Activated T-helper 17 cell treated with anti-CD3 and anti-CD28 coated beads, Interleukin-2, amount 50 U/mL, for 72 hours (primary cell): ENCODE data around the gene F12. TPM values are rescaled to one million over a fixed set of nuclear protein-coding genes. Genes with fewer than 3 reads are reported as not detected.
A peak's percentile ranks its signal among the peaks of the same experiment; 100 is the strongest.

Experiments
- ATAC-seq: fragments of 150-1000 bp; cut with Tn5 transposase; replicated peaks from 2 replicates; pipeline ENCODE4 v1.10.0; 2021; ENCODE audit warnings: mild to moderate bottlenecking, moderate library complexity
- H3K27ac Mint-ChIP-seq: one replicate; pipeline ENCODE4 v1.8.0; 2022; ENCODE audit warnings: mixed read lengths
- H3K27me3 Mint-ChIP-seq: one replicate; pipeline ENCODE4 v1.8.0; 2022; ENCODE audit warnings: mixed read lengths
- H3K36me3 Mint-ChIP-seq: one replicate; pipeline ENCODE4 v1.8.0; 2022; ENCODE audit warnings: low read depth, mild to moderate bottlenecking, mixed read lengths
- H3K4me1 Mint-ChIP-seq: one replicate; pipeline ENCODE4 v1.8.0; 2022; ENCODE audit warnings: mixed read lengths
- H3K4me3 Mint-ChIP-seq: one replicate; pipeline ENCODE4 v1.8.0; 2022; ENCODE audit warnings: mild to moderate bottlenecking, mixed read lengths
- H3K9me3 Mint-ChIP-seq: one replicate; pipeline ENCODE4 v1.8.0; 2022; ENCODE audit warnings: mixed read lengths
- total RNA-seq, 2 donors: library from RNA; stranded (reverse); gene quantifications; one replicate each; pipeline ENCODE4 v1.2.3, GENCODE V29; 2022

The F12 gene
- total RNA-seq = 1 to 10 TPM; 3.7 to 4.6 TPM

GRCh38 chr5:177409043-177409801 is at the start of gene F12:
F12 (minus strand) TSS chr5:177409564; CDS start chr5:177409527, 37 bp downstream.
- no peak within 1 kb of the TSS for H3K4me3 Mint-ChIP-seq
- H3K27ac Mint-ChIP-seq = peak within 1 kb of the TSS; percentile 33
- H3K4me1 Mint-ChIP-seq = peaks cover 18% of the 10 kb centered on the region
- H3K9me3 Mint-ChIP-seq = no peaks in the 10 kb centered on the region
- no peaks in the 10 kb centered on the region for H3K27me3 Mint-ChIP-seq
- no peak for ATAC-seq
- H3K36me3 Mint-ChIP-seq = no peaks in the 10 kb centered on the region

DNA sequence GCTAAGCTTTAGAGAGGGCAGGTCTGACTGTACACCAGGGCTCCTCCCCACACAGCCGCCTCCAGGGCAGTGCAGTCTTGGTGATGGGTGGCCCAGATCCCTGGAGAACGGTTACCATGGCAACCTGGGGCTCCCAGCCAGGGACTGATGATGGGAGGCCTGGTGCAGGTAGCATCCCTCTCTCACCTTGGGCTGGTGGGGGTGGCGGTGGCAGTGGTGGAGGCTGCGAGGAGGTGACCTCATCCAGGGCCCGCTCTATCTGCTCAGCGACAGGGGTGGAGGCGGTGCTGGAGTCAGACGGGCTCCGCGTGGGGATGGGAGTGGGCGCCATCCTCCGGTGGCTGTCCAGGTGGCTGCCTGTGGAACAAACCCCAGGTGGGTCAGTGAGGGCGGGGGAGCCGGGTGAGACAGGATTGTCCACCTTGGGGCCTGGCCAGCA is 49.6 kb upstream of the F12 start:
- ATAC-seq = no peak
- no peaks in the 10 kb centered on the region for H3K9me3 Mint-ChIP-seq

DNA sequence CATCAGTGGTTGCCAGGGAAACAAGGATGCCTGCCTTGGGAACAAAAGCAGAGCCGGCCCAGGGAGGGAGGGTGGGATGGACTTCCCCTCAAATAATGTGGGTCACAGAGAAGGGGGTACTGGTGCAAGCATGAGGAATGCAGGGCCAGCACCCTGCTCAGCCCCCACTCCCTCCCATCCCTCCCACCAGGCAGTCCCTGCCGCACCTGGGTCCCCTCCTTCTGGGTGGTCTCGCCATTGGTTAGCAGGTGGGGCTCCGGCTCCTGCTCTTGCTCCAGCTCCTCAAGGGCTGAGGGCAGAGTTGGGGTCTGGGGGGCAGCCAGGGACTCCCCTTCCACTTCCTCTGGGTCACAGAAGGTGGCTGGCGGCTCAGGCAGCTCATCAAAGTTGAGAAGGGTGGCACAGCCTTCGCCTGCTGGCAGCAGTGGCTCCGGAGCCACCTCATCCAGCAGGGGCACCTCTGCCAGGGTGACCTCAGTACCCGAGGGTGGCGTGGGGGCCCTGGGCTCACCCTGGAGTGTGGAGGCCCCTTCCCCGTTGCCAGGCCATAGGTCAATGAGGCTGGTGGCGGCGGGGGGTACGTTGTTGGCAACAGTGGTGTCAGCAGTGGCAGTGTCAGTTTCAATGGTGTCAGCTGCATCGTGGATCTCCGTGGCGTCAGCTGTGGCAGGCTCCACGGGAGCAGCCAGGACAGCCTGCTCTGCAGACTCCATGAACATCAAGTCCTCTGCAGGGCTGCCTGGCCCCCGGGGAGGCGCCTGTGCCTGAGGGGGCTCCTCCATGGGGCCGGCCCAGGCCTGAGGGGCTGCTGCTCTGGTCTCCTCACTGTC is 48.7 kb upstream of the F12 start:
- Mint-ChIP-seq H3K9me3 (no peaks in the 10 kb centered on the region), H3K27ac (no peak overlapping the region), H3K4me3 (no peak overlapping the region), H3K27me3 (no peaks in the 10 kb centered on the region), H3K36me3 (no peaks in the 10 kb centered on the region), H3K4me1 (peaks cover 5% of the 10 kb centered on the region)
- ATAC-seq = no peak

More for the DNA sequence above, 49.6 kb upstream of the F12 start:
- Mint-ChIP-seq H3K27me3 (no peaks in the 10 kb centered on the region), H3K4me1 (peaks cover 5% of the 10 kb centered on the region), H3K4me3 (no peak overlapping the region), H3K36me3 (no peaks in the 10 kb centered on the region), H3K27ac (no peak overlapping the region)

- Mint-ChIP-seq H3K9me3 (no peaks in the 10 kb centered on the region), H3K4me3 (peak overlapping the region; percentile 66), H3K27me3 (no peaks in the 10 kb centered on the region), H3K36me3 (no peaks in the 10 kb centered on the region), H3K4me1 (peaks cover 5% of the 10 kb centered on the region), H3K27ac (no peak overlapping the region)
- peak; percentile 33 for ATAC-seq
Measured at GRCh38 chr5:177456976-177457851, 47.9 kb upstream of the F12 start.

- Mint-ChIP-seq H3K27ac (peak overlapping the region; percentile 69), H3K4me1 (peaks cover 4% of the 10 kb centered on the region), H3K36me3 (no peaks in the 10 kb centered on the region), H3K9me3 (no peaks in the 10 kb centered on the region), H3K4me3 (peak overlapping the region; percentile 66), H3K27me3 (no peaks in the 10 kb centered on the region)
- ATAC-seq = no peak
Measured at GRCh38 chr5:177456591-177456964, 47.2 kb upstream of the F12 start.

- Mint-ChIP-seq H3K36me3 (no peaks in the 10 kb centered on the region), H3K27me3 (no peaks in the 10 kb centered on the region), H3K27ac (peak overlapping the region; percentile 69), H3K4me3 (peak overlapping the region; percentile 66), H3K9me3 (no peaks in the 10 kb centered on the region), H3K4me1 (no peaks in the 10 kb centered on the region)
- ATAC-seq = peak; percentile 44
Measured at GRCh38 chr5:177455661-177456590, 46.6 kb upstream of the F12 start.

GRCh38 chr5:177455036-177455660 is 45.8 kb upstream of the F12 start:
- Mint-ChIP-seq H3K4me1 (no peaks in the 10 kb centered on the region), H3K9me3 (no peaks in the 10 kb centered on the region), H3K4me3 (peak overlapping the region; percentile 66), H3K27me3 (no peaks in the 10 kb centered on the region), H3K36me3 (no peaks in the 10 kb centered on the region), H3K27ac (no peak overlapping the region)
- ATAC-seq = peak; percentile 65

- no peaks in the 10 kb centered on the region for H3K36me3 Mint-ChIP-seq
- H3K4me1 Mint-ChIP-seq = no peaks in the 10 kb centered on the region
- H3K27ac Mint-ChIP-seq = no peak overlapping the region
- H3K9me3 Mint-ChIP-seq = no peaks in the 10 kb centered on the region
- no peaks in the 10 kb centered on the region for H3K27me3 Mint-ChIP-seq
- peak overlapping the region; percentile 76 for H3K4me3 Mint-ChIP-seq
- peak; percentile 67 for ATAC-seq
Measured at GRCh38 chr5:177454397-177455035, 45.2 kb upstream of the F12 start.

- H3K4me3 Mint-ChIP-seq = peak overlapping the region; percentile 76
- ATAC-seq = no peak
- no peaks in the 10 kb centered on the region for H3K27me3 Mint-ChIP-seq
- H3K36me3 Mint-ChIP-seq = no peaks in the 10 kb centered on the region
- H3K9me3 Mint-ChIP-seq = no peaks in the 10 kb centered on the region
- H3K27ac Mint-ChIP-seq = peak overlapping the region; percentile 76
- H3K4me1 Mint-ChIP-seq = no peaks in the 10 kb centered on the region
Measured at GRCh38 chr5:177453852-177454396, 44.6 kb upstream of the F12 start.

DNA sequence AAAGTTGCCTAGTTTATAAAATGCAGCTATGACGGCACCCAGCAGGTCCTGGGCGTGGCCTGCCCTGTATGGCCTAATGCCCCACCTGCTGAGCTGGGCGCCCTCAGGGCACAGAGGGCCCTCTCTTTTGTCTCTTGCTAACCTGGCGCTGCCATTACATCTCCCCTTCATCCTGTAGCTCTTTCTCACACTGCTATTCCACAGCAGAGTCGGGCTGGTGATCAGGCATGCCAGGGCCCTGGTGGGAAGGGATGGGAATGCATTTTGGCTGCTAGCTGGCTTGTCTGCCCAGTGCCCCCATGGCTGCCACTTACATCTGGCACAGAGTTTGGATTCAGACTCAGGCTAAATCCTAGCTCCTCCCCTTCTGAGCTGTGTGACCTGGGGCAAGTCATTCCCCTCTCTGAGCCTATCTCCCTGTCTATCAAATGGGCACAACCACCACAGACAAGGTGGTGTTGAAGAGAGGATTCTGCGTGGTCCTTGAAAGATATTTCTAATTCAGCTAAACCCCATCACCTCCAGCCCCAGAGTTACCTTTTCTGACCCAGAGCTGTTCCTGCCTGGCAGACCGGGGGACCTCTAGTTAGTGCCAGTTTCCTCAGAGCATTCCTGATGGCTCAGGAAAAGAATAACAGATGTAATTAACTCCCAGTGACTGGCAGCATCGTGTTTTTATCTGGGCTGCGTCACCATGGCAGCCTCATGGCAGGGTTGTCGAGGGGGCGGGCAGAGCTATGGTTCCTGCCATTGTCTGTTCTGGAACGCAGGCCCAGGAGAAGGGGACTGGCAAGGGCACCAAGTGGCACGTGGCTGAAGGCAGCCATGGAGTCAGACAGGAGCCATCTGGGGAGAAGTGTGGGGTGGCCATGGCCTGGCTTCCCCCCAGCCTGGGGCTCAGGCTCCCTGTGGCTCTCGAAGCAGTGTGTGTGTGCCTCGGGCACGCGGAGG is 43.6 kb upstream of the F12 start:
- peak overlapping the region; percentile 76 for H3K4me3 Mint-ChIP-seq
- H3K4me1 Mint-ChIP-seq = peaks cover 8% of the 10 kb centered on the region
- H3K27me3 Mint-ChIP-seq = no peaks in the 10 kb centered on the region
- H3K36me3 Mint-ChIP-seq = peaks cover 6% of the 10 kb centered on the region
- ATAC-seq = no peak
- H3K9me3 Mint-ChIP-seq = no peaks in the 10 kb centered on the region
- no peak overlapping the region for H3K27ac Mint-ChIP-seq

DNA sequence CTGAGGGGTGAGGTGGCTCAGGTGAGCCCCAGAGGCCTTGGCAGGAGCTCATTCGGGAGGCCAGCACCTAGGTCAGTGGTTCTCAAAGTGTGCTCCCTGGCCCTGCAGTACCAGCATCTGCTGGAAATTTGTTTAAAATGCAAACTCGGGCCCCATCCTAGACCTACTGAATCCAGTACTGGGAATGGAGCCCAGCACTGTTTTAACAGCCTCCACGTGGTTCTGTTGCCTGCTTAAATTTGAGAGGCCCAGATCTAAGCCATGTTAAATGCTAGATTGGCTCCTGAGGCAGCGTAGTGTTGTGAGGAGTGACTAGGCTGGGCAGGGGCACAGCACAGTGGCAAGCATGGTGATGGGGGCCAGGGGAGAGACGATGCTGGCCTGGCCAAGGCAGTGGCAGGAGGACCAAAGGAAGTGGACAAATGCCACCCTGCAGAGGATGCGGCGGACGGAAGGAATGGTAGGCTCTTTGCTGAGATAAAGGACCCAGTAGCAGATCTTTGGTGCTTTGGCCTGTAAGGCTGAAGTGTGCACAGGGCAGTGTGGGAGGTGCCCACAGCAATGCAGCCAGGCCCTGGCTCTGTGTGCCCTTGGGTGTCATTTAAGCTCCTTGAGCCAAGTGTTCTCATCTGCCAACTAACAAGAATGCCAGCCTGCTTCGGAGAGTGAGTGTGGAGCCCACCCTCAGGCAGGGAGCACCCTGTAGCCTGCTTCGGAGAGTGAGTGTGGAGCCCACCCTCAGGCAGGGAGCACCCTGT is 41.5 kb upstream of the F12 start:
- Mint-ChIP-seq H3K27ac (no peak overlapping the region), H3K4me1 (peaks cover 15% of the 10 kb centered on the region), H3K4me3 (no peak overlapping the region), H3K27me3 (no peaks in the 10 kb centered on the region), H3K9me3 (no peaks in the 10 kb centered on the region), H3K36me3 (peaks cover 11% of the 10 kb centered on the region)
- no peak for ATAC-seq
